Raji (cell line): ENCODE measurements around the gene FAAP100.
A peak's percentile ranks its signal among the peaks of the same experiment; 100 is the strongest.

Experiments used
- POLR2A ChIP-seq: IDR thresholded peaks from 2 replicates; pipeline ENCODE4 v1.6.1; 2011; ENCODE audit warnings: low read depth, low read length, control low read depth; ENCODE audit not compliant: insufficient read depth

Gene FAAP100

GRCh38 chr17:81552244-81553017 is at the start of gene FAAP100:
Gene FAAP100 (minus strand): TSS chr17:81552353. CDS start chr17:81552330, 23 bp downstream.
- TF ChIP-seq POLR2A = peak; percentile 80

- TF ChIP-seq POLR2A = no peak
These were observed 49.5 kb upstream of the FAAP100 start for GRCh38 chr17:81601525-81602120.

- no peak for TF ChIP-seq POLR2A
These were observed 47.8 kb upstream of the FAAP100 start for GRCh38 chr17:81599719-81600486.

GRCh38 chr17:81593105-81593871 is 41.1 kb upstream of the FAAP100 start:
- no peak for TF ChIP-seq POLR2A

GRCh38 chr17:81591971-81592370 is 39.8 kb upstream of the FAAP100 start:
- TF ChIP-seq POLR2A = no peak

- no peak for TF ChIP-seq POLR2A
These were observed 38.0 kb upstream of the FAAP100 start for GRCh38 chr17:81590121-81590520.

- no peak for TF ChIP-seq POLR2A
These were observed 37.5 kb upstream of the FAAP100 start for GRCh38 chr17:81589612-81590011.

- TF ChIP-seq POLR2A = no peak
These were observed 33.9 kb upstream of the FAAP100 start for GRCh38 chr17:81586096-81586495.

GRCh38 chr17:81583589-81584342 is 31.6 kb upstream of the FAAP100 start:
- TF ChIP-seq POLR2A = no peak

- TF ChIP-seq POLR2A = no peak
These were observed 30.6 kb upstream of the FAAP100 start for GRCh38 chr17:81582749-81583148.

GRCh38 chr17:81582341-81582740 is 30.2 kb upstream of the FAAP100 start:
- no peak for TF ChIP-seq POLR2A

GRCh38 chr17:81581758-81582157 is 29.6 kb upstream of the FAAP100 start:
- TF ChIP-seq POLR2A = no peak

GRCh38 chr17:81580481-81580880 is 28.3 kb upstream of the FAAP100 start:
- TF ChIP-seq POLR2A = no peak

- no peak for TF ChIP-seq POLR2A
These were observed 27.7 kb upstream of the FAAP100 start for GRCh38 chr17:81579821-81580321.

- no peak for TF ChIP-seq POLR2A
These were observed 27.1 kb upstream of the FAAP100 start for GRCh38 chr17:81579298-81579697.
